Measurements from ENCODE around the gene GJD3.

Gene GJD3

GRCh38 chr17:40352237-40352778, 12.2 kb downstream of the GJD3 start:
- H3K9me3 Mint-ChIP-seq = no peaks in the 10 kb centered on the region
- no peak overlapping the region for H3K4me3 Mint-ChIP-seq
- peaks cover 16% of the 10 kb centered on the region for H3K36me3 Mint-ChIP-seq
- H3K27me3 Mint-ChIP-seq = no peaks in the 10 kb centered on the region
- DNase-seq (ENCODE audit: low spot score in 2 of 2) = no peak
- ATAC-seq (ENCODE audit: low read depth) = no peak
- H3K4me1 Mint-ChIP-seq = peaks cover 34% of the 10 kb centered on the region
- peak overlapping the region; percentile 37 for H3K27ac Mint-ChIP-seq

DNA sequence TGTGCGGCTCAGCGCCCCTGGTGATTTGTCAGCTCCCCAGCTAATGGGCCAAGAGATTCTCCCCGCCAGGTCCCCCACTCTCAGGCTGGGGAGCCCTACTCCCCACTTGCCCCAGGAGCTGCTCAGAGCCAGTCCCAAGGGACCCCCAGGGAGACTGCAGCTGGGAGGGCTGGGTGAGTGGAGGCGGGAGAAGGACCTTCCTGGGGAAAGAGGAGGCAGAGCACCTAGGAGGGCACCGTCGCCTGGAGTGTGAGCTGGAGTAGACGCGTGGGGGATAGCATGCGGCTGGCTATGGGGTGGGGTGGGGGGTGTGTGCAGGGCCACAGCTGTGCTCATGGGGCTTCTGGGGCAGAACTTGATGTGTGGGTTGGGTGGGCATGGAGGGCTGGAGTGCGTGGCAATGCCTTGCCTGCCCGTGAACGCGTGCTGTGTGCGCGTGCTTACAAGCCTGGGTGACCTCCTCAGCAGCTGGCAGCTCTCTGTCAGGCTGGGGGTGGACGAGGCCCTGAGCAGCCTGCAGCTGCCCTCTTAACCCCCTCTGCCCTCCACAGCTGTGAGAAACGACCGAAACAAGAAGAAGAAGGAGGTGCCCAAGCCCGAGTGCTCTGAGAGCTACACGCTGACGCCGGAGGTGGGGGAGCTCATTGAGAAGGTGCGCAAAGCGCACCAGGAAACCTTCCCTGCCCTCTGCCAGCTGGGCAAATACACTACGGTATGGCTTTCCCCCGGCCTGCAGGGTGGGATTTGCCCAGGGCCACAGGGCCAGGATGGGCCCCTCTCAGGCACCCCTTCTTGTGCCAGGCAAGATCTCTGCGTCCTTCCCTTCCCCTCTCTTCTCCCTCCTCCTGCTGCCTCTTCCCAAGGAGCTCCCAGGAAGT, 12.9 kb downstream of the GJD3 start:
- Mint-ChIP-seq H3K27me3 (no peaks in the 10 kb centered on the region), H3K9me3 (no peaks in the 10 kb centered on the region), H3K36me3 (peaks cover 14% of the 10 kb centered on the region), H3K4me3 (no peak overlapping the region), H3K4me1 (peaks cover 39% of the 10 kb centered on the region), H3K27ac (peak overlapping the region; percentile 20)
- no peak for ATAC-seq (ENCODE audit: low read depth)
- no peak for DNase-seq (ENCODE audit: low spot score in 2 of 2)

DNA sequence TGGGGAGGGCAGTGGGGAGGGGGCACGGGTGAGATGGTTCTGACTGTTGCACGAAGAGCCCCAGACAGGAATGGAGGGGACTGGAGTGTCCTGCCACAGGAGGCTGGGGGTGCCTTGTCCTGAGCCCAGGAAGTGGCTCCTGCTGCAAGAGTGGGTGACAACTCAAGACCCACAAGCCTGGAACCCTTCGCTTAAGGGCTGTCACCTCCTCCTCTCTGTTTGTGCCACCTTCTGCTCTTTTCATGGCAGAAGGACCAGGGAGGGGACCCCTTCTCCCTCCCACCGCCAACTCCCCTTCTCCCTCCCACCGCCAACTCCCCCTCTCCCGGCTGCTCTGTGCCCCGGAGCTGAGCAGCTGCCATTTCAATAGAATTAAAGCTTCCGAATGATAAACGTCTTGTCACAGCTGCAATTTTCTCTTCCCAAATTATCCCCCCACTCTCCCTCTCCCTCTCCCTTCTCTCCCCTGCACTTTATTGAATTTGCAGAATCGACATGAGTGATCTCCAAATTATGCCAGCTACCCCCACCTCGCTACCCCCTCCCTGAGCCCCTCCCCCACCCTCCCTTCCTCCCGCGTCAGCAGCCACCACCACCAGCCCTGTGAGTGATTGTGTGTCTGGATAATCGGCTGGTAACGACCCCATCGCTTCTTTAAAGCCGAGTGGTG, 13.7 kb downstream of the GJD3 start:
- no peak overlapping the region for H3K4me3 Mint-ChIP-seq
- no peaks in the 10 kb centered on the region for H3K9me3 Mint-ChIP-seq
- H3K27me3 Mint-ChIP-seq = no peaks in the 10 kb centered on the region
- H3K36me3 Mint-ChIP-seq = peaks cover 12% of the 10 kb centered on the region
- no peak for ATAC-seq (ENCODE audit: low read depth)
- peaks cover 47% of the 10 kb centered on the region for H3K4me1 Mint-ChIP-seq
- no peak for DNase-seq (ENCODE audit: low spot score in 2 of 2)
- H3K27ac Mint-ChIP-seq = no peak overlapping the region

DNA sequence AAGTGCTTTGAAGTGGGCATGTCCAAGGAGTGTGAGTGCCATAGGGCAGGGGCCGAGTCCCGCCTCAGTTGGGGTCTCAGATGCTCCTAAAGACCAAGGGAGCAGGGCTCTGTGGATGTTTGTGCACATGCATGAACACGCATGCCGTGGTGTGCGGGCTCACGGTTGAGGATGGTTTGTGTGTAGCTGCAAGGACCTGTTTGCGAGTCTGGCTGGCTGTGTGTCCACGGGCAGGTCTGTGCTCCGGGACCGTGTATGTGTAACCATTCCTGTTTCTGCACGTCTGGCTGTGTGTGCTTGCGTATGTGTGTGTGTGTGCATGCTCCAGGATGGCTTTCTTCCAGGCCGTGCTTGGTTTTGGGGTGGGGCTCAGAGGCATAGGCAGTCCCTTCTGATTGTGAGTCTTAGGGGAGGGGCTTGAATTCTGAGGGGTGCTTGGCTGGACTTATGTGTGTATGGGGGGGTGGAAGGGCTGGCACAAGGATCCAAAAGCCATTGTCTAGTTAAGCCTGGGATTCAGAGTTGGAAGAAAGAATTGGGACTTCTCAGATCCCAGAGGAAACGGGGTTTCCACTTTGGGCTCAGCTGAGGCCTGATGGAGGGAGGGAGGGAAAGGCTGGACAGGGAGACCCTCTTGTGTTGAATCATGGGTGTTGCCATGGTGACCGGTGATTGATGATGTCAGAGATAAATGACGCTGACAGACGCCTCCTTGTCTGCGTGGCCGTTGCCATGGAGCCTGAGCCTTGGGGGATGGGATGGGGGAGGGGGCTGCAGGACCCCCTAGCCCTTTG, 14.4 kb downstream of the GJD3 start:
- no peaks in the 10 kb centered on the region for H3K9me3 Mint-ChIP-seq
- no peaks in the 10 kb centered on the region for H3K27me3 Mint-ChIP-seq
- ATAC-seq (ENCODE audit: low read depth) (no peak), DNase-seq (ENCODE audit: low spot score in 2 of 2) (no peak)
- peaks cover 12% of the 10 kb centered on the region for H3K36me3 Mint-ChIP-seq
- H3K27ac Mint-ChIP-seq = no peak overlapping the region
- peaks cover 54% of the 10 kb centered on the region for H3K4me1 Mint-ChIP-seq
- H3K4me3 Mint-ChIP-seq = no peak overlapping the region

DNA sequence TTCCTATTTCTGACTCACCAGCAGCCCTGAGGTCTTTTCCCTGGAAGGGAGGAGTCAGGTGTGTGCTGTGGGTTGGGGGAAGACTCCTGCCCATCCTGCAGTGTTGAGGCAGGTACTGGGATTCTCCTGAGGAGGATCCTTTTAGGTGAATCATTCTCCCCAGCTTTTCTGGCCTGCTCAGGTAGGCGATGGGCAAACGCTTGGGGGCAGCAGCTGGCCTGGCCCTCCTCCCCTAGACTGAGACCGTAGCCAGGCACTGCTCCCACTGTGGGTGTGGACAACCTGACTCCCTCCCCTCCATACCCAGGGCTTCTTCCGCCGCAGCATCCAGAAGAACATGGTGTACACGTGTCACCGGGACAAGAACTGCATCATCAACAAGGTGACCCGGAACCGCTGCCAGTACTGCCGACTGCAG, 15.1 kb downstream of the GJD3 start:
- H3K36me3 Mint-ChIP-seq = peaks cover 12% of the 10 kb centered on the region
- no peak overlapping the region for H3K4me3 Mint-ChIP-seq
- H3K27me3 Mint-ChIP-seq = no peaks in the 10 kb centered on the region
- ATAC-seq (ENCODE audit: low read depth) (no peak), DNase-seq (ENCODE audit: low spot score in 2 of 2) (no peak)
- H3K27ac Mint-ChIP-seq = peak overlapping the region; percentile 52
- H3K4me1 Mint-ChIP-seq = peaks cover 60% of the 10 kb centered on the region
- no peaks in the 10 kb centered on the region for H3K9me3 Mint-ChIP-seq

- peaks cover 12% of the 10 kb centered on the region for H3K36me3 Mint-ChIP-seq
- H3K4me1 Mint-ChIP-seq = peaks cover 67% of the 10 kb centered on the region
- ATAC-seq (ENCODE audit: low read depth) = no peak
- H3K4me3 Mint-ChIP-seq = peak overlapping the region; percentile 36
- H3K27me3 Mint-ChIP-seq = no peaks in the 10 kb centered on the region
- DNase-seq (ENCODE audit: low spot score in 2 of 2) = no peak
- H3K9me3 Mint-ChIP-seq = no peaks in the 10 kb centered on the region
- peak overlapping the region; percentile 82 for H3K27ac Mint-ChIP-seq
These were observed 15.7 kb downstream of the GJD3 start for GRCh38 chr17:40348562-40349476.

DNA sequence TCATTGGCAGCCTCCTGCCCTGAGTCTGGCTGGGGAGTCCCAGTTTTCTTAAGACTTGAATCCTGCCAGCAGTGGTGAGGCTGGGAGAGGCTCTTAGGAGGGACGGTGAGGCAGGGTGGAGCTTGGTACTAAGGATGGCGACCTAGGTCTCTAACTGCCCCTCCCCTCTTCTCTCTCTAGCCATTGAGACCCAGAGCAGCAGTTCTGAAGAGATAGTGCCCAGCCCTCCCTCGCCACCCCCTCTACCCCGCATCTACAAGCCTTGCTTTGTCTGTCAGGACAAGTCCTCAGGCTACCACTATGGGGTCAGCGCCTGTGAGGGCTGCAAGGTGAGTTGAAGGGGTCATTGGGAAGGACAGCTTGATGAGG, 16.4 kb downstream of the GJD3 start:
- Mint-ChIP-seq H3K4me3 (peak overlapping the region; percentile 51), H3K27me3 (no peaks in the 10 kb centered on the region), H3K9me3 (no peaks in the 10 kb centered on the region), H3K4me1 (peaks cover 74% of the 10 kb centered on the region), H3K27ac (peak overlapping the region; percentile 82), H3K36me3 (peaks cover 12% of the 10 kb centered on the region)
- DNase-seq (ENCODE audit: low spot score in 2 of 2) (no peak), ATAC-seq (ENCODE audit: low read depth) (no peak)

- ATAC-seq (ENCODE audit: low read depth) = no peak
- DNase-seq (ENCODE audit: low spot score in 2 of 2) = no peak
- H3K27ac Mint-ChIP-seq = peak overlapping the region; percentile 82
- H3K36me3 Mint-ChIP-seq = peaks cover 8% of the 10 kb centered on the region
- H3K27me3 Mint-ChIP-seq = no peaks in the 10 kb centered on the region
- peaks cover 73% of the 10 kb centered on the region for H3K4me1 Mint-ChIP-seq
- no peaks in the 10 kb centered on the region for H3K9me3 Mint-ChIP-seq
- H3K4me3 Mint-ChIP-seq = peak overlapping the region; percentile 51
These were observed 17.0 kb downstream of the GJD3 start for GRCh38 chr17:40347319-40348135.

DNA sequence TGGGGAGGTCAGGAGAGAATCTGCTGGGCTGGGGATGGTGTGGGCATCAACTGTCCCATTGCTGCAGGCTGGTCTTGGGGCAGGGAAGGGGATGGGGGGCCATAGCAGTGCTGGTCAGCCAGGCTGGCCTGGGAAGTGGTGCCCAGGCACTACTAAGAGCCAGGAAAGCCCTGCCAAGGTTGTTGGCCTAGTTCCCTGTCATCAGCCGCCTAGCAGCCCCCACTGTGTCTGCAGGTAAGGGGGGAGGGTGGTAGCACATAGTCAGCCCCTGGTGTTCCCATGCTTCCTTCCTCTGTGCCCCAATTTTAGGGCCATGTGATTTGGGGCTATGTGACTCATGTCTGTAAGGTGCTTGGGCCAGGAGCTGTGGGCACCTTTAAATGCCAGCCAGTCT, 17.8 kb downstream of the GJD3 start:
- no peak for ATAC-seq (ENCODE audit: low read depth)
- peaks cover 6% of the 10 kb centered on the region for H3K36me3 Mint-ChIP-seq
- no peak for DNase-seq (ENCODE audit: low spot score in 2 of 2)
- H3K4me3 Mint-ChIP-seq = peak overlapping the region; percentile 51
- H3K4me1 Mint-ChIP-seq = peaks cover 70% of the 10 kb centered on the region
- H3K9me3 Mint-ChIP-seq = no peaks in the 10 kb centered on the region
- peak overlapping the region; percentile 82 for H3K27ac Mint-ChIP-seq
- no peaks in the 10 kb centered on the region for H3K27me3 Mint-ChIP-seq

DNA sequence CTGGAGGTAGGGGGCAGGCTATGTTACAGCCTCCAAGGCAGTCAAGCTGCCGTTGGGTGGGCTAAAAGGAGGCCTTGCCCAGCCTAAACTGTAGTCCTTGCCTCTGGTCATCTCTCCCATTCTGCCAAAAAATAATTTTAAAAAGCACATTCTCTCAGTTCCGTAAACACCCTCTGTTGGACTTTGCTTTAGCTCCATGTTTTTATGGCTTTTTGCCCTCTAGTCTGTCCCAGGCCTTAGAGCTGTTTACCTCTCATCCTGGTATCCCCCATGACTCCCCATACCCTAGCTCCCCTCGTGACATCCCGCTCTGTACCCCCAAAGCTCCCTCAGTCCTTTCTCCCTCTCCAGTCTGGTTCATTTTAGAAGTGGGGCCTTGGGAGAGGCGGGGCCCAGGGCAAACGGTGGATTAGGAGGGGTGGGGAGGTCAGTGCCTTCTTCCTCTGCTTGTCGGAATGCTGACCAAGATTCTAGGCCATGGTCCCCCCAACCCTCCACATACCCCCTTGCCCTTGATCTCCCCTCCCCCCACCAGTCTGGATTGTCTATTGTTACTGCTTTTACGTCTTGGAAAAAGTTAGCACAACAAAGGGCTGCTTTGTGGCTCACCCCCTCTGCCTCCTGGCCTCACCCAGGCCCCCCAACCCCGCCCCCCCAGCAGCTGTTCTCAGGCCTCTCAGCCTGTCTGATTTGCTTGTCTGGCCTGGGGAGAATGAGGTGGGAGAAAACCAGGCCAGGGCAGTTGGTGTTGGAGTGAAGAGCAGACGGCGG, 18.4 kb downstream of the GJD3 start:
- Mint-ChIP-seq H3K36me3 (peaks cover 6% of the 10 kb centered on the region), H3K9me3 (no peaks in the 10 kb centered on the region), H3K27me3 (no peaks in the 10 kb centered on the region), H3K4me3 (peak overlapping the region; percentile 62), H3K27ac (peak overlapping the region; percentile 82), H3K4me1 (peaks cover 71% of the 10 kb centered on the region)
- DNase-seq (ENCODE audit: low spot score in 2 of 2) (peak in 1 of 2 donors; percentile 12), ATAC-seq (ENCODE audit: low read depth) (no peak)

GRCh38 chr17:40345161-40345993, 19.2 kb downstream of the GJD3 start:
- ATAC-seq (ENCODE audit: low read depth) (no peak), DNase-seq (ENCODE audit: low spot score in 2 of 2) (peak in 1 of 2 donors; percentile 38)
- H3K27me3 Mint-ChIP-seq = no peaks in the 10 kb centered on the region
- no peaks in the 10 kb centered on the region for H3K9me3 Mint-ChIP-seq
- H3K27ac Mint-ChIP-seq = peak overlapping the region; percentile 82
- peaks cover 7% of the 10 kb centered on the region for H3K36me3 Mint-ChIP-seq
- peaks cover 77% of the 10 kb centered on the region for H3K4me1 Mint-ChIP-seq
- H3K4me3 Mint-ChIP-seq = peak overlapping the region; percentile 62
